Upper lobe of right lung (tissue), 1 donor: ENCODE data around the gene SLC41A1. TPM values are rescaled to one million over a fixed set of nuclear protein-coding genes. Genes with fewer than 3 reads are reported as not detected.

Source experiments
- ATAC-seq: fragments of 200-7000 bp; cut with Tn5 transposase; one replicate; pipeline ENCODE4 v1.9.1; 2020; ENCODE audit warnings: mild to moderate bottlenecking, moderate library complexity
- DNase-seq: peaks from one replicate; pipeline ENCODE4 v3.0.0-alpha.2; 2020
- H3K27ac ChIP-seq: fragments of 200-600 bp; one replicate; pipeline ENCODE4 v1.8.0; 2022
- H3K27me3 ChIP-seq: fragments of 200-600 bp; one replicate; pipeline ENCODE4 v1.8.0; 2022; ENCODE audit warnings: mild to moderate bottlenecking
- H3K36me3 ChIP-seq: fragments of 200-600 bp; one replicate; pipeline ENCODE4 v1.8.0; 2022
- H3K4me1 ChIP-seq: fragments of 200-600 bp; one replicate; pipeline ENCODE4 v1.8.0; 2022
- H3K4me3 ChIP-seq: fragments of 200-600 bp; one replicate; pipeline ENCODE4 v1.8.0; 2022; ENCODE audit warnings: mild to moderate bottlenecking
- H3K9me3 ChIP-seq: fragments of 200-600 bp; one replicate; pipeline ENCODE4 v1.8.0; 2022
- intact Hi-C: fragments of 100-400 bp; cut with DNase I; formaldehyde crosslinking; loops from one replicate; pipeline ENCODE4 v1.11.0; 2022
- total RNA-seq: library from RNA; stranded (reverse); fragmentation: NEBNext Ultra II Directional; extraction: Animal tissue kit (Norgen Biotek cat#: 25700); gene quantifications from one replicate; pipeline ENCODE4 v1.2.1, GENCODE V29; 2021
- TF ChIP-seq, protein P1 (sequence below): fragments of 200-600 bp; IDR thresholded peaks from one replicate; pipeline ENCODE4 v1.8.0; 2022; ENCODE audit warnings: antibody characterized with exemption
- donor health status: DM: no; HTN: yes; CAD: no; lungs with severe emphysema.

SLC41A1 gene
- total RNA-seq, 1 donor from 2014 or later = 35.8 TPM

DNA sequence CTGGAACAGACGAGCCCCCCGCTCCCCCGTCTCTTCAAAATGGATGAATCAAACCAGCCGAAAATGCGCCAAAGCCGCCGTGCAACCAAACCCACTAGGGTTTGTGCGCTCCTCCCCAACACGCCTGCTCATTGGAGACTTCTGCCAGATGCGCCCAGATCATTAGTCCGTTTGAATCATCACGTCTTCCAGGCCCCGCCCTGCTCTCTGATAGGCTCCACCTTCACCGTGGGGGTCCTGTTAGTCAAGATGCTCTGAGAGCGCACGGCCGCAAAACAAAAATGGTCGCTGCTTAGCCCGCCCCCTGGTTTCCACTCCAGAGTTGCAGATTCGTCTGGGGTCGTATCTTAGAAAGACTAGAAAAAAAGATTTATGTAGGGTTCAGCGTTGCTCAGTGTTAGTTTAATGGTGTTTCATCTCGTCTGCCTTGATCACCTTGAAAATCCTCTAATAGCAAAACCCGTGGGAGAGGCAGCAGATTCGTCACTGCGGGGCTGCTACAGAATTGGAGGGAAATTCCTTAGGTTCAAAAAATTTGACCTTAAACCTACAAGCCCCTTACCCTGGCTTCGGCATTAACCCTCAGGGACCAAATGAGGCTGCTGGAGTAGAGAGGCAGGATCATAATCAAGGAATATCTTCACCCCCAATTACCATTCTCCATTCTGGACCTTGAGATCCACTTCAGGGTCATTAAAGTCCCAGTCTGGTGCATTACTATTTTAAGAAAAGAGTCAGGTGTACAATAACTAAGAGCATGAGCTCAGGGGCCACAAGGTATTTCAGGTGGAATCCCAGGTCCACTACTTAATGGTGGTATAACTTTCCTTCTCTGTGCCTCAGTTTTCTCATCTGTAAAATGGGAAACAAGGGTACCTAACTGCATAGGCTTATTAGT, 62.6 kb downstream of the SLC41A1 start, which contains the start of gene NUCKS1:
TSS of gene NUCKS1 (minus strand) at position 45 of the 898 bp plus-strand sequence. CDS start 209 bp downstream, outside the sequence.
- intact Hi-C loops = no loop called here
- TF ChIP-seq, protein P1, sequence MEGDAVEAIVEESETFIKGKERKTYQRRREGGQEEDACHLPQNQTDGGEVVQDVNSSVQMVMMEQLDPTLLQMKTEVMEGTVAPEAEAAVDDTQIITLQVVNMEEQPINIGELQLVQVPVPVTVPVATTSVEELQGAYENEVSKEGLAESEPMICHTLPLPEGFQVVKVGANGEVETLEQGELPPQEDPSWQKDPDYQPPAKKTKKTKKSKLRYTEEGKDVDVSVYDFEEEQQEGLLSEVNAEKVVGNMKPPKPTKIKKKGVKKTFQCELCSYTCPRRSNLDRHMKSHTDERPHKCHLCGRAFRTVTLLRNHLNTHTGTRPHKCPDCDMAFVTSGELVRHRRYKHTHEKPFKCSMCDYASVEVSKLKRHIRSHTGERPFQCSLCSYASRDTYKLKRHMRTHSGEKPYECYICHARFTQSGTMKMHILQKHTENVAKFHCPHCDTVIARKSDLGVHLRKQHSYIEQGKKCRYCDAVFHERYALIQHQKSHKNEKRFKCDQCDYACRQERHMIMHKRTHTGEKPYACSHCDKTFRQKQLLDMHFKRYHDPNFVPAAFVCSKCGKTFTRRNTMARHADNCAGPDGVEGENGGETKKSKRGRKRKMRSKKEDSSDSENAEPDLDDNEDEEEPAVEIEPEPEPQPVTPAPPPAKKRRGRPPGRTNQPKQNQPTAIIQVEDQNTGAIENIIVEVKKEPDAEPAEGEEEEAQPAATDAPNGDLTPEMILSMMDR = peak; percentile 12
- ATAC-seq (peak; percentile 92), DNase-seq (peak; percentile 98)
- peak within 1 kb of the TSS; percentile 87 for H3K27ac ChIP-seq
- H3K9me3 ChIP-seq = no peaks in the 10 kb centered on the region
- H3K36me3 ChIP-seq = no peaks in the 10 kb centered on the region
- no peaks in the 10 kb centered on the region for H3K27me3 ChIP-seq
- peak within 1 kb of the TSS; percentile 83 for H3K4me3 ChIP-seq
- H3K4me1 ChIP-seq = peaks cover 27% of the 10 kb centered on the region

- intact Hi-C loops = no loop called here
- H3K9me3 ChIP-seq = no peaks in the 10 kb centered on the region
- TF ChIP-seq, protein P1 = no peak
- DNase-seq (peak; percentile 98), ATAC-seq (peak; percentile 93)
- peak overlapping the region; percentile 83 for H3K4me3 ChIP-seq
- H3K4me1 ChIP-seq = peaks cover 31% of the 10 kb centered on the region
- H3K36me3 ChIP-seq = no peaks in the 10 kb centered on the region
- peak overlapping the region; percentile 87 for H3K27ac ChIP-seq
- no peaks in the 10 kb centered on the region for H3K27me3 ChIP-seq
Observed at GRCh38 chr1:205749234-205750137, 63.5 kb downstream of the SLC41A1 start.

- ATAC-seq (peak; percentile 35), DNase-seq (no peak)
- peak overlapping the region; percentile 87 for H3K27ac ChIP-seq
- intact Hi-C loops = no loop called here
- TF ChIP-seq, protein P1 = no peak
- peaks cover 31% of the 10 kb centered on the region for H3K4me1 ChIP-seq
- no peaks in the 10 kb centered on the region for H3K9me3 ChIP-seq
- no peaks in the 10 kb centered on the region for H3K27me3 ChIP-seq
- H3K4me3 ChIP-seq = peak overlapping the region; percentile 83
- H3K36me3 ChIP-seq = no peaks in the 10 kb centered on the region
Observed at GRCh38 chr1:205748403-205749233, 64.4 kb downstream of the SLC41A1 start.

- Histone ChIP-seq H3K36me3 (no peaks in the 10 kb centered on the region), H3K9me3 (no peaks in the 10 kb centered on the region), H3K27ac (no peak overlapping the region), H3K4me1 (peaks cover 39% of the 10 kb centered on the region), H3K4me3 (peak overlapping the region; percentile 11), H3K27me3 (no peaks in the 10 kb centered on the region)
- intact Hi-C loops = no loop called here
- no peak for DNase-seq
- TF ChIP-seq, protein P1 = no peak
- no peak for ATAC-seq
Observed at GRCh38 chr1:205746757-205747412, 66.1 kb downstream of the SLC41A1 start.
